H1 (cell line): ENCODE data around the gene IKZF3. TPM values are rescaled to one million over a fixed set of nuclear protein-coding genes. Genes with fewer than 3 reads are reported as not detected.

Experiments
- ASH2L ChIP-seq: fragments of 200-600, 300-600 bp; sonication (generic); IDR thresholded peaks from one replicate; pipeline ENCODE4 v1.7.1; 2017; ENCODE audit warnings: low read length
- CEBPB ChIP-seq: IDR thresholded peaks from 2 replicates; pipeline ENCODE4 v1.6.1; 2012; ENCODE audit warnings: low read depth, low read length
- CHD1 ChIP-seq: IDR thresholded peaks from 2 replicates; pipeline ENCODE4 v1.6.1; 2012; ENCODE audit warnings: low read depth, low read length, improper control_type of control experiment
- CHD7 ChIP-seq: fragments of 300-600 bp; sonication (generic); IDR thresholded peaks from 2 replicates; pipeline ENCODE4 v1.7.1; 2012; ENCODE audit warnings: low read length, moderate library complexity, mild to moderate bottlenecking, inconsistent platforms; ENCODE audit not compliant: insufficient replicate concordance
- HDAC2 ChIP-seq, 2 experiments: fragments of 300-600 bp in 1 of 2; sonication (generic) in 1 of 2; IDR thresholded peaks; 2 replicates each; pipeline ENCODE4 v1.6.1; 2011 to 2012; ENCODE audit warnings: low read depth in 2 of 2, low read length in 2 of 2, mild to moderate bottlenecking in 2 of 2, moderate library complexity in 2 of 2, borderline replicate concordance in 1 of 2, inconsistent platforms in 1 of 2
- HDAC6 ChIP-seq: IDR thresholded peaks from one replicate; pipeline ENCODE4 v1.7.1; 2012; ENCODE audit warnings: low read depth, mild to moderate bottlenecking, inconsistent platforms, low read length, moderate library complexity
- NRF1 ChIP-seq: IDR thresholded peaks from 2 replicates; pipeline ENCODE4 v1.6.1; 2011; ENCODE audit warnings: mild to moderate bottlenecking, low read depth, low read length, improper control_type of control experiment
- SRF ChIP-seq: IDR thresholded peaks from 2 replicates; pipeline ENCODE4 v1.6.1; 2011; ENCODE audit warnings: mild to moderate bottlenecking, low read depth, low read length, moderate library complexity
- USF2 ChIP-seq: IDR thresholded peaks from 2 replicates; pipeline ENCODE4 v1.6.1; 2011; ENCODE audit warnings: low read length, improper control_type of control experiment
- polyA plus RNA-seq, 7 experiments: library from polyadenylated mRNA; depleted of rRNA in 3 of 7; stranded (reverse) in 5 of 7; unstranded in 2 of 7; fragments of >200 nt in 5 of 7; fragments of 200-250 nt in 2 of 7; gene quantifications; 1 replicate in 5 of 7; 2 replicates in 1 of 7; 4 replicates in 1 of 7; pipeline versions ENCODE4 v1.2.1 to v1.2.3, GENCODE V29; 2011 to 2013; ENCODE audit warnings: missing spikeins in 2 of 7, mixed read lengths in 2 of 7
- total RNA-seq: library from RNA; stranded (reverse); fragmentation: NEBNext Ultra II Directional; extraction: Animal tissue kit (Norgen Biotek cat#: 25700); gene quantifications from 2 replicates; pipeline ENCODE4 v1.2.1, GENCODE V29; 2021

IKZF3 gene
- total and polyA plus RNA-seq, 2 of the 8 experiments (the other 6 are each of a cell fraction or from before 2014, with no cell fraction given) = 0.23 to 0.56 TPM

- TF ChIP-seq CHD7 (no peak), CEBPB (no peak), HDAC6 (no peak), NRF1 (no peak), USF2 (no peak; the same call in 1 of the 2 replicates), ASH2L (peak; percentile 53), HDAC2 (IDR thresholded peaks at IDR 0.05; ENCODE audit: borderline replicate concordance in 1 of 2, low read depth in 2 of 2, low read length in 2 of 2) (no peak), CHD1 (no peak), SRF (0 out of 2 replicates have a peak, but pooled peaks have one; percentile 2)
These were observed 123.6 kb downstream of the IKZF3 start (continued) for GRCh38 chr17:39740357-39741111.
